Mucosa of stomach (tissue), 1 donor: ENCODE measurements around the gene CDH4.

ENCODE experiments used
- H3K27me3 ChIP-seq: one replicate; pipeline ENCODE4 v1.7.0; 2013; ENCODE audit warnings: mild to moderate bottlenecking, low read length; ENCODE audit not compliant: control insufficient read depth, insufficient read depth
- H3K36me3 ChIP-seq: one replicate; pipeline ENCODE4 v1.7.0; 2013; ENCODE audit warnings: low read length; ENCODE audit not compliant: control insufficient read depth, insufficient read depth
- H3K4me1 ChIP-seq: one replicate; pipeline ENCODE4 v1.7.0; 2013; ENCODE audit warnings: mild to moderate bottlenecking, low read length; ENCODE audit not compliant: control insufficient read depth, insufficient read depth
- H3K4me3 ChIP-seq: one replicate; pipeline ENCODE4 v1.7.0; 2013; ENCODE audit warnings: low read length
- H3K9ac ChIP-seq: one replicate; pipeline ENCODE4 v1.7.0; 2013; ENCODE audit warnings: mild to moderate bottlenecking, low read length, moderate library complexity
- H3K9me3 ChIP-seq: one replicate; pipeline ENCODE4 v1.7.0; 2013; ENCODE audit warnings: mild to moderate bottlenecking, low read length, moderate library complexity; ENCODE audit not compliant: control insufficient read depth
- donor health status: Pancreatic carcinoma.

Gene CDH4

DNA sequence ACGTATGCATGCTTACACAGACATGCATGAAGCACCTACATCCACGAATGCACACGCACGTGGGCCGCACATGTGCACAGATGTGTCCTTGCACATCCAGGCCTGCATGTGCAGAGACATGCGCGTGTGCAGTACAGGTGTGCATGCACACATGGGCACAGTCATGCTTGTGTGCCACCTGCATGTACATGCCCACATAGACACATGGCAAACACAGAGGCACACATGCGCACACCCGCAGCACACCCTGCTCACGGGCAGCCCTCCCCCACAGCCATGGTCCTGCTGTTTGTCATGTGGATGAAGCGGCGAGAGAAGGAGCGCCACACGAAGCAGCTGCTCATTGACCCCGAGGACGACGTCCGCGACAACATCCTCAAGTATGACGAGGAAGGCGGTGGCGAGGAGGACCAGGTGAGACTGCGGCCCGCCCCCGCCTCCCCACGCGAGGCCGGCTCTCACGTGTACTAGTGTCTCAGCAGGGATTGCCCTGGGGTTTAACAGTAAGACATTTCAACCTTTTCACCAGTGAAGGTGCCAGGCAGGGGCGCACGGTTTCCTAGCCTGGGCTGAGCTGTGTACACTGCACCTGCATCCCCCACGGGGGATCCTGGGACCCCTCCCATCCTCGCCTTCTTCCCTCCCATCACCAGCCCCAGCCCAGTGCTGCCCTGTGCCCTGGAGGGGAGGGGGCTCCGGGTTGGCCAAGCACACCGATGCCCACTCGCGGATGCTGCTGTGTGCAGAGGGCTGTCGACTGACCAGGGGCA is 680.8 kb downstream of the CDH4 start:
- Histone ChIP-seq H3K4me3 (no peak overlapping the region), H3K36me3 (no peaks in the 10 kb centered on the region), H3K27me3 (no peaks in the 10 kb centered on the region)

DNA sequence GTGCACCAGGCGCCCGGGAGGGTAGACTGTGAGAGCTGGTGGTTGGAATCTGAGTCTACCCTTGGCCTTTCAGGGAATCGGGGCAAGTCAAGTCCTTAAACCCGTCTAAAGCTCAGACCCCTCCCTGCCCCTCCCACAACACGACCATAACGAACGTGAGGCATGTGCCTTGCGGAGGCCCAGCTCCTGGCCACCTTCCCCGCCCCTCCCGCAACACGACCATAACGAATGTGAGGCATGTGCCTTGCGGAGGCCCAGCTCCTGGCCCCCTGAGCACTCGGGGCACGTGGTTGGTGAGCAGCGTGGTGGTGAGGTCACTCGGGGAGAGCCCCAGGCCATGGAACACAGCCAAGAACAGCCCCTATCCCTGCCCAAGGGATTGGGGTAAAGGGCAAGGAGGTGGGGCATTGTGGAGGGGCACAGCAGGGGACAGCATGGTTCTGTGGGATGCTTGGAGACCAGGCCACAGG is 681.5 kb downstream of the CDH4 start:
- no peaks in the 10 kb centered on the region for H3K4me1 ChIP-seq
- H3K4me3 ChIP-seq = no peak overlapping the region
- H3K27me3 ChIP-seq = peaks cover 4% of the 10 kb centered on the region
- H3K9me3 ChIP-seq = no peaks in the 10 kb centered on the region
- no peak overlapping the region for H3K9ac ChIP-seq
- H3K36me3 ChIP-seq = no peaks in the 10 kb centered on the region

More for the DNA sequence above, 680.8 kb downstream of the CDH4 start:
- Histone ChIP-seq H3K4me1 (no peaks in the 10 kb centered on the region), H3K9me3 (no peaks in the 10 kb centered on the region), H3K9ac (no peak overlapping the region)

DNA sequence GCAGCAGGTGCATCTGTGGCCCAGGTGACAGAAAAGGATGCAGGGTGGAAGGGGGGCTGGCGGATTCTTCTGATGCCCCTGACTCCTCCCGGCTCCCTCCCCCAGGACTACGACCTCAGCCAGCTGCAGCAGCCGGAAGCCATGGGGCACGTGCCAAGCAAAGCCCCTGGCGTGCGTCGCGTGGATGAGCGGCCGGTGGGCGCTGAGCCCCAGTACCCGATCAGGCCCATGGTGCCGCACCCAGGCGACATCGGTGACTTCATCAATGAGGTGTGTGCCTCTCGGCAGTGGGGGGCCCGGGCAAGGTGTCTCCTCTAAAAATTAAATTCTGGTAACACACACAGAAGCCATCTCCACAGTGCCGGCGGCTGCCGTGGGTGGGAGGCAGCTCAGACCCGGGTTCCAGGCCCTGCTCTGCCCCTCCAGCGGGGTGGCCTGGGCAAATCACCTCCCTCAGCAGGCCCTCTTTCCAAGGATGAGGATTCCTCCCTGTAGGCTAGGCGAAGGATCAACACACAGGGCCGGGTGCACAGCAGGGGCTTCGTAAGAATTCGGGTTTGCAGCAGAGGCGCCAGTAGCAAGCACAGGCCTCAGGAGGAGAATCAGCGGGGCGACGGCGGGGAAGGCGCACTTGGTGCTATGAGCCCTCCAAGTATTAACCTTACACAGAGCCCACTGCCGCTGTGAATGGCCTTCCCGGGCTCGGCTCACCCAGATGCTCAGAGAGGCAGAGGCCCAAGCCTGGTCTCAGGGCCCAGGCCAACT is 682.1 kb downstream of the CDH4 start:
- Histone ChIP-seq H3K27me3 (peaks cover 4% of the 10 kb centered on the region), H3K9ac (no peak overlapping the region), H3K36me3 (no peaks in the 10 kb centered on the region), H3K4me3 (no peak overlapping the region), H3K4me1 (no peaks in the 10 kb centered on the region), H3K9me3 (no peaks in the 10 kb centered on the region)

DNA sequence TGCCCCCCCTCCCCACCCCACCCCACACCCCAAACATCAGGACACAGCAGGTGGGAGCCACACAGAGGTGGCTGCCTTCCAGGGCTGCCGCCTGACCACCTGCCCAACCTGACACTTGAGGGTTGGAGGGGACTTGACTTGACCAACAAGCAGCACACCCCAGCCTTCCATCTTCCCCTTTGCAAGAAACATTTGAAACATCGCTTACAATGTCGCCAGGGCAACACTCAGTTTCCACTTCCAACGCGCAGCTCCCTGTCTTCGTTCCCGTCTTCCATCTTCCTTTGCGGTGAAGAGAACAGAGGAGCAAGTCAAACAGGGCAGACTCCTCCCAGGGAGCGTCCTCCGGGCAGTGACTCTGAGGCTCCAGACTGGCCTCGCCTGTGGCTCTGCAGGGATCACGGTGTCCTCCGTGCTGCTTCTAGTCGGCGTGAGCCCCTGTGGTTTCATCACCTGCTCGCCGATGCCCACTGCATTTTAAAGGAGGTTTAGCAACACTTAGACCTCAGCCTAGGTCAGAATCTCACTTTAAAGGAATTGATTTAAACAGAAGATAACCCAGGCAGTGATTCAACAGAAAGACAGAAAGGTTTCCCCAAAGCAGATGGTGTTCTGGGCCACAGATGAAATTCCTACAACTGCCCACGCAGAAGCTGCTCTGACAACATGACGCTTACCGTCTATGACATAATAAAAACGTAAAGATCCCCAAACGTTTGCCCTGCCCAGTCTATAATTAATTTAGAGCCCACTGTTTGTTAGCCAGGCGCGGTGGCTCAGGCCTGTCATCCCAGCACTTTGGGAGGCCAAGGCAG is 682.9 kb downstream of the CDH4 start:
- H3K27me3 ChIP-seq = peaks cover 4% of the 10 kb centered on the region
- no peaks in the 10 kb centered on the region for H3K9me3 ChIP-seq
- no peak overlapping the region for H3K4me3 ChIP-seq
- no peaks in the 10 kb centered on the region for H3K4me1 ChIP-seq
- H3K9ac ChIP-seq = no peak overlapping the region
- no peaks in the 10 kb centered on the region for H3K36me3 ChIP-seq

DNA sequence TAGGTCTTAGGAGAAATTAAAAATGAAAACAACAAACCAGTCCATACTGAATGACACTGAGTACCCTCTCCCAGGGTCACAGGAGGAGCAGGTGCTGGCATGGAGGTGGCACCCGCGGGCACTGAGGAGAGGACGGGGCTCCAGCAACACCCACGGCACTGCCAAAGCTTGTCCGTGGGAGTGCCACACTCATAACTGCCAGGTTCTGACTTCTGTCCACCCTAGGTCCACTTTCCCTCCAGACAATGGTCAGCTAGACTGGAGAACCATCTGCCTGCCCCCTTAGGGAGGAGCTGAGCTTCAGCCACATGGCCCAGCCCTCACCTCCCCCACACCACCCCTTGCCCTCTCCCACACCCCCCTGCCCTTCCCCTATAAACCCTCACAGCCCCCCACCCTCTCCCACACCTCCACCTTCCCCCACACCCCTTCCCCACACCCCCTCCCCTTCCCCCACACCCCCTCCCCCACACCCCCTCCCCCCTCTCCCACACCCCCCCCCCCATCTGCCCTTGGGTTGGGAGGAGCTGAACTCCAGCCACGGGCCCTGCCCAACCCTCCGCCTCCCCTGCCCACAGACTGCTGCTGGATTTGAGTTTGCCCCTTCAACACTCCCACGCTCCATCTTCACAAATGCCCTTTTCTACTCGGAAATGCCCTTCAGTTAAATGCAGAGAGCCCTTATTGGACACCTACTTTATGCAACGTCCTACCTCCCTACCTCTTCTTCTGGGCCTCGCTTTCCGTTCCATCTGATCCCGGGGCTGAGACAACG is 684.1 kb downstream of the CDH4 start:
- H3K4me3 ChIP-seq = no peak overlapping the region
- H3K27me3 ChIP-seq = peaks cover 4% of the 10 kb centered on the region
- no peaks in the 10 kb centered on the region for H3K36me3 ChIP-seq
- no peaks in the 10 kb centered on the region for H3K4me1 ChIP-seq
- H3K9ac ChIP-seq = no peak overlapping the region
- H3K9me3 ChIP-seq = no peaks in the 10 kb centered on the region

DNA sequence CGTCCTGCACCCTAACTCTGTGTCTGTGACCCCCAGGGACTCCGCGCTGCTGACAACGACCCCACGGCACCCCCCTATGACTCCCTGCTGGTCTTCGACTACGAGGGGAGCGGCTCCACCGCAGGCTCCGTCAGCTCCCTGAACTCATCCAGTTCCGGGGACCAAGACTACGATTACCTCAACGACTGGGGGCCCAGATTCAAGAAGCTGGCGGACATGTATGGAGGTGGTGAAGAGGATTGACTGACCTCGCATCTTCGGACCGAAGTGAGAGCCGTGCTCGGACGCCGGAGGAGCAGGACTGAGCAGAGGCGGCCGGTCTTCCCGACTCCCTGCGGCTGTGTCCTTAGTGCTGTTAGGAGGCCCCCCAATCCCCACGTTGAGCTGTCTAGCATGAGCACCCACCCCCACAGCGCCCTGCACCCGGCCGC is 684.7 kb downstream of the CDH4 start:
- no peaks in the 10 kb centered on the region for H3K9me3 ChIP-seq
- H3K4me3 ChIP-seq = no peak overlapping the region
- H3K27me3 ChIP-seq = peaks cover 4% of the 10 kb centered on the region
- no peaks in the 10 kb centered on the region for H3K36me3 ChIP-seq
- no peaks in the 10 kb centered on the region for H3K4me1 ChIP-seq
- no peak overlapping the region for H3K9ac ChIP-seq

DNA sequence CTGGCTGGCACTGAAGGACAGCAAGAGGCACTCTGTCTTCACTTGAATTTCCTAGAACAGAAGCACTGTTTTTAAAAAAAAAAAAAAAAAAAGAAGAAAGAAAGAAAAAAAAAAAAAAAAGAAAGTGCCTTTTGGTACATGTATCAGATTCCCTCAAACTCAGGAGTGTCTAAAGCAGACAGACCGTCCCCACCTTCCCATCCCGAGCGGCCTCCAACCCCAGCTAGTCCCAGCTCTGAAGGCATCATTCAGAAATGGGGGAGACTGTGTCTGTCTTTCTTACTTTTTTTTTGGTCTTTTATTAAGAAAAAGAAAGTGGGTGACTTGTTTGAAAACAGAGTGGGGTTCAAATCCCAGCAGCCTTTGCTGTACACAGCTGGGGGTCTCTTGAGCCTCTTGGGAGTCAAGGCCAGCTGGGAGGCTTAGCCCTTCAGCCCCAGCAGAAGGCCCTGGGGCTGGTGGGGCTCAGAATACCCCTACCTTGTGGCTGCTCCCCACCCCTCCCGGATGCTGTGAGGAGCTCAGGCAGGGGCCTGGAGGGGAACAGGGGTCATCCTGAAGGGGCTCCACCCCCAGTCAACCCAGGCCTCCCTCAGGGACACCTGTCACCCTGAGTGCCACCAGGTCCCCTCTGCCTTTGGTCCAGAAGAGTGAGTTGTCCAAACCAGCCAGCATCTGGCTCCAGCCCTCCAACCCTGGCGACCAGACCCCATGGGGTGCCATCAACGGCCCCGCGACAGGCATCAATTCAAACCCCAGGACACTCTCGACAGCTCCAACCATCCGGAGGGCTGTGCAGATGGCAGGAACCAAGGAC is 685.3 kb downstream of the CDH4 start:
- no peaks in the 10 kb centered on the region for H3K9me3 ChIP-seq
- no peaks in the 10 kb centered on the region for H3K4me1 ChIP-seq
- no peak overlapping the region for H3K4me3 ChIP-seq
- H3K9ac ChIP-seq = no peak overlapping the region
- H3K27me3 ChIP-seq = peaks cover 4% of the 10 kb centered on the region
- H3K36me3 ChIP-seq = no peaks in the 10 kb centered on the region

DNA sequence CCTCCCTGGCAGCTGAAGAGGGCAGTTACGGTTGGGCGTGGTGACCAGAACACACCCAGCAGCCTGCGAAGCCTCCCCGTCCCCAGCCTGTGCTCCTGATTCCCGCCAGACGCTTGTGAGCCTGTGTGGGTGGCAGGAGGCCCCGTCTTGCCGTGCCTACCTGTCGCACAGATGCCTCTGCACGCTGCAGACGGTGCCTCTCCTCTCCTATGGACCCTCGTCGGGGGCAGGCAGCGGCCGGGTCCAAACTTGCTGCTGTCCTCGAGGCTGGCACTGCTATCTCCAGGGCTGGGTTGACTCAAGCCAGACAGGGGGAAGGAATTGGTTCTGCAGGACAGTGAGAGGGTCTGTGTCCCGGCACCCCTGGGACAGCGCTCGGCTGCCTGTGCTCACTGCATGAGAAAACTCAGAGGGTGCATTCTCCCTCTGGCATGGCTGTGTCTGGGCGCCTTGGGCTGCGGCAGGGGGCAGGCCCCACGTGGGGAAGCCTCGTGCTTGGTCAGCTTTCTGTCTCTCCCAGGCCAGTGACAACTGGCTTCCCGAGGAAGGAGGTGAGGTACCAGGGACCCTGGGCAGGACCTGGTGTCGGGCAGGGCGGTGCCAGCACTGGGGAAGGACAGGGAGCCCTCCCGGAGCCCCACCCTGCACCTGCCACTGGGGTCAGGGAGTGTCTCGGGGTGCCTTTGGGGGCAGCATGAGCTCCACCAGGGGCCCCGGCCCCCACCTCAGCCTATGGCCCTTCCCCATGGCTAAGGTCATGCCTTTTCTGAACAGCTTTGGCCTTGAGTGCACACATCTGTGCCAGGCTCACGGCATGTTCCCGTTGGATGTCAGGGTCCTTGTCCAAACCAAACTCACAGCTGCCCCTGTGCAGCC is 686.1 kb downstream of the CDH4 start:
- H3K9ac ChIP-seq = no peak overlapping the region
- H3K4me1 ChIP-seq = no peaks in the 10 kb centered on the region
- no peaks in the 10 kb centered on the region for H3K9me3 ChIP-seq
- no peaks in the 10 kb centered on the region for H3K36me3 ChIP-seq
- H3K4me3 ChIP-seq = no peak overlapping the region
- peaks cover 4% of the 10 kb centered on the region for H3K27me3 ChIP-seq

DNA sequence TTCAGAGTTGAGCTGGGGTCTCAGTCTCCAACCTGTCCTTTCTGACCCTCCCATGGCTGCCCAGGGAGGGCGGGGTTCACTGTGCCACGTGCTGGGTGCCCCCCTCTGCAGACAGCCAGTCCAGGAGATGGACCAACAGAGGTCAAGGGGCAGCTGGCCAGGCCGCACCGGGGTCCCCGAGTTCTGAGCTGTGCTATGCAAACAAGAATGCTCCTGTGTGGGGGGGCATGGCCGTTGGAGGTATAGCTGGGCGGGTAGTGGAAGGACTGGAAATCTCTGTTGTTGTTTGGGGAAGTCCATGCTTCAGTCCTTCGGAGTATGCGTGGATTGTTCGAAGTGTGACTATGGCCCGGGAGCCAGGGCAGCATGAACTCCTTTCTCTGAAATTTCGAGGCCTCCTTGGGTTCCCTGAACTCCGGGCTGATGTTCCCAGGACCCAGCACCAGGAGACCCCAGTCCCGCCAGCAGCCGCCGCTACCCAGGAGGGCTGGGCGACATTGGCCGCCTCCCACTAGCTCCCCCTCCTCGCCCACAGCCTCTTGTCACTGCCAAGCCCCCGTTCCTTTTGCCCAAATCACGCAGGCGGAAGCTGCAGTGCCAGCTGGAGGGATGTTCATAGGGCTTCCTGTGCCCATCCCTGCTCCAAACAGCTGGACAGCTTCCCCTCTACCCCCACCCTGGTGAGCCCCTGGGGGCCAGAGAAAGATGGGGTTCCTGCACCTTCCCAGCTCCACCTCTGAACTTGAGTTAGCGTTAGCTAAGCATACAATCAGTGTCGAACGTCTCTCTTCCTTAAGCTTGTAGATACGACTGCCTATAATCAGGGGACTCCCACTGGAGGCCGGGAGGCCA is 687.0 kb downstream of the CDH4 start:
- no peak overlapping the region for H3K9ac ChIP-seq
- peaks cover 4% of the 10 kb centered on the region for H3K27me3 ChIP-seq
- no peaks in the 10 kb centered on the region for H3K4me1 ChIP-seq
- H3K9me3 ChIP-seq = no peaks in the 10 kb centered on the region
- H3K36me3 ChIP-seq = no peaks in the 10 kb centered on the region
- no peak overlapping the region for H3K4me3 ChIP-seq
